Mesothelial cell of epicardium (in vitro differentiated cells): ENCODE measurements around the gene PUSL1. TPM values are rescaled to one million over a fixed set of nuclear protein-coding genes. Genes with fewer than 3 reads are reported as not detected.

ENCODE experiments used
- DNase-seq, 2 experiments: peaks; one replicate each; pipeline ENCODE4 v3.0.0; 2021; ENCODE audit warnings: low spot score in 2 of 2; ENCODE audit not compliant: unreplicated experiment in 2 of 2
- H3K27ac Mint-ChIP-seq: 2 replicates; pipeline ENCODE4 v1.8.0; 2021; ENCODE audit warnings: mixed read lengths
- H3K27me3 Mint-ChIP-seq: 2 replicates; pipeline ENCODE4 v1.8.0; 2021; ENCODE audit warnings: low read depth, mixed read lengths
- H3K36me3 Mint-ChIP-seq: 2 replicates; pipeline ENCODE4 v1.8.0; 2021; ENCODE audit warnings: mixed read lengths
- H3K4me1 Mint-ChIP-seq: 2 replicates; pipeline ENCODE4 v1.8.0; 2021; ENCODE audit warnings: mixed read lengths
- H3K4me3 Mint-ChIP-seq: 2 replicates; pipeline ENCODE4 v1.8.0; 2021; ENCODE audit warnings: mild to moderate bottlenecking, moderate library complexity, mixed read lengths
- H3K9me3 Mint-ChIP-seq: 2 replicates; pipeline ENCODE4 v1.8.0; 2021; ENCODE audit warnings: mixed read lengths
- CTCF ChIP-seq: fragments of 200-600 bp; sonication (generic); IDR thresholded peaks from one replicate; pipeline ENCODE4 v1.5.0; 2021; ENCODE audit warnings: antibody characterized with exemption; ENCODE audit not compliant: unreplicated experiment
- total RNA-seq: library from RNA; stranded (reverse); gene quantifications from 3 replicates; pipeline ENCODE4 v1.2.1, GENCODE V29; 2021

Gene PUSL1
- total RNA-seq, 1 donor from 2014 or later: 12.7 TPM

- peaks cover 17% of the 10 kb centered on the region for H3K4me1 Mint-ChIP-seq
- H3K4me3 Mint-ChIP-seq: no peak overlapping the region
- no peak for TF ChIP-seq CTCF
- no peaks in the 10 kb centered on the region for H3K27me3 Mint-ChIP-seq
- no peak overlapping the region for H3K27ac Mint-ChIP-seq
- H3K9me3 Mint-ChIP-seq: no peaks in the 10 kb centered on the region
- peaks cover 4% of the 10 kb centered on the region for H3K36me3 Mint-ChIP-seq
- no peak for DNase-seq
Measured at GRCh38 chr1:1320666-1321448, 12.5 kb downstream of the PUSL1 start.

- H3K9me3 Mint-ChIP-seq: no peaks in the 10 kb centered on the region
- no peak overlapping the region for H3K27ac Mint-ChIP-seq
- H3K36me3 Mint-ChIP-seq: peaks cover 4% of the 10 kb centered on the region
- peaks cover 19% of the 10 kb centered on the region for H3K4me1 Mint-ChIP-seq
- DNase-seq: no peak
- no peak for TF ChIP-seq CTCF
- H3K27me3 Mint-ChIP-seq: no peaks in the 10 kb centered on the region
- H3K4me3 Mint-ChIP-seq: no peak overlapping the region
Measured at GRCh38 chr1:1321477-1321876, 13.1 kb downstream of the PUSL1 start.

- Mint-ChIP-seq H3K27ac (no peak overlapping the region), H3K4me1 (peaks cover 17% of the 10 kb centered on the region), H3K4me3 (peak overlapping the region; percentile 85), H3K9me3 (no peaks in the 10 kb centered on the region), H3K27me3 (no peaks in the 10 kb centered on the region), H3K36me3 (peaks cover 2% of the 10 kb centered on the region)
- no peak for TF ChIP-seq CTCF
- no peak for DNase-seq
Measured at GRCh38 chr1:1322418-1322817, 14.0 kb downstream of the PUSL1 start.

- Mint-ChIP-seq H3K4me3 (peak overlapping the region; percentile 85), H3K27ac (no peak overlapping the region)
Measured at GRCh38 chr1:1322952-1323351, 14.6 kb downstream of the PUSL1 start.

GRCh38 chr1:1324084-1324523, 15.7 kb downstream of the PUSL1 start:
- H3K36me3 Mint-ChIP-seq: peaks cover 2% of the 10 kb centered on the region
- no peaks in the 10 kb centered on the region for H3K9me3 Mint-ChIP-seq
- no peaks in the 10 kb centered on the region for H3K27me3 Mint-ChIP-seq
- no peak for TF ChIP-seq CTCF
- DNase-seq: no peak
- no peak overlapping the region for H3K27ac Mint-ChIP-seq
- peaks cover 14% of the 10 kb centered on the region for H3K4me1 Mint-ChIP-seq
- peak overlapping the region; percentile 86 for H3K4me3 Mint-ChIP-seq

More at GRCh38 chr1:1322952-1323351, 14.6 kb downstream of the PUSL1 start:
- DNase-seq: no peak
- TF ChIP-seq CTCF: no peak
- peaks cover 16% of the 10 kb centered on the region for H3K4me1 Mint-ChIP-seq
- no peaks in the 10 kb centered on the region for H3K27me3 Mint-ChIP-seq
- H3K36me3 Mint-ChIP-seq: peaks cover 2% of the 10 kb centered on the region
- no peaks in the 10 kb centered on the region for H3K9me3 Mint-ChIP-seq
